Lower leg skin (tissue), 4 donors: ENCODE results near the gene FBN1. TPM values are rescaled to one million over a fixed set of nuclear protein-coding genes. Genes with fewer than 3 reads are reported as not detected.

Experiments used
- DNase-seq, 2 donors: peaks; one replicate each; pipeline ENCODE4 v3.0.0-alpha.2; 2019; ENCODE audit warnings: low spot score in 2 of 2
- H3K4me3 ChIP-seq: fragments of 200-600 bp; sonication (generic); 2 replicates; pipeline ENCODE4 v1.5.1; 2017; ENCODE audit warnings: mild to moderate bottlenecking, low read depth; ENCODE audit not compliant: poor library complexity, severe bottlenecking
- POLR2A ChIP-seq, 2 donors: fragments of 450-650 bp; IDR thresholded peaks; one replicate each; pipeline ENCODE4 v1.6.1; 2016 to 2017; ENCODE audit warnings: antibody characterized with exemption in 2 of 2, mild to moderate bottlenecking in 1 of 2, moderate library complexity in 1 of 2
- WGBS, 2 donors: methylation state at CpG; one replicate each; pipeline ENCODE4 v1.1.5; 2018; 5-methylcytosine and 5-hydroxymethylcytosine counted together
- intact Hi-C: fragments of 100-400 bp; cut with DNase I; formaldehyde crosslinking; loops from one replicate; pipeline ENCODE4 v1.15.0; 2023; ENCODE audit warnings: low total_unique reads
- total RNA-seq, 4 donors: library from RNA; depleted of rRNA; stranded (reverse); fragments of >200 nt; gene quantifications; one replicate each; pipeline ENCODE4 v1.1.0, GENCODE V29; 2016
- TF ChIP-seq, protein P1 (sequence below), 3 donors: fragments of 450-650 bp; IDR thresholded peaks; one replicate each; pipeline ENCODE4 v1.5.1; 2016; ENCODE audit warnings: antibody characterized with exemption in 3 of 3, mild to moderate bottlenecking in 3 of 3, moderate library complexity in 2 of 3

The FBN1 gene
- total RNA-seq, 4 donors from 2014 or later = 15.0 to 59.3 (median 24.0) TPM

DNA sequence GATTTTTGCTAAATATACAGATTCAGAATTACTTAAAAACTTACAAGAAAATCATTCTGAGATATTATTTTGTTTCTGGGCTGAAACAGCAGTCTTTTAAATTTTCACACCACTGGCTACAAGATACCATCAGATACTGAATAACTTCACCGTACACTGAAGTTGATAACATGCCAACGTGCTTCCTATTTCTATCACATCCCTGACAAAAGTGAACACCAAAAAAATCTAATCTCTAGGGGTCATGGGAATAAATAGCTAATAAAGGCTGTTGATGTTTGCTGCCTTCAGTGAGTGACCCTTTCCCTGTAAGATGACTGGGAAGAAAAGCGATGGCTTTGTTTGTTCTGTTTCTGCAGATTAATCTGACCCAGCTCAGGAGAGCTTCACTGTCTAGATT is 193.8 kb downstream of the FBN1 start:
- DNase-seq = no peak
- 72 to 75% methylated on average over 3 of the region's 3 CpGs for WGBS, 2 donors
- TF ChIP-seq, protein P1, sequence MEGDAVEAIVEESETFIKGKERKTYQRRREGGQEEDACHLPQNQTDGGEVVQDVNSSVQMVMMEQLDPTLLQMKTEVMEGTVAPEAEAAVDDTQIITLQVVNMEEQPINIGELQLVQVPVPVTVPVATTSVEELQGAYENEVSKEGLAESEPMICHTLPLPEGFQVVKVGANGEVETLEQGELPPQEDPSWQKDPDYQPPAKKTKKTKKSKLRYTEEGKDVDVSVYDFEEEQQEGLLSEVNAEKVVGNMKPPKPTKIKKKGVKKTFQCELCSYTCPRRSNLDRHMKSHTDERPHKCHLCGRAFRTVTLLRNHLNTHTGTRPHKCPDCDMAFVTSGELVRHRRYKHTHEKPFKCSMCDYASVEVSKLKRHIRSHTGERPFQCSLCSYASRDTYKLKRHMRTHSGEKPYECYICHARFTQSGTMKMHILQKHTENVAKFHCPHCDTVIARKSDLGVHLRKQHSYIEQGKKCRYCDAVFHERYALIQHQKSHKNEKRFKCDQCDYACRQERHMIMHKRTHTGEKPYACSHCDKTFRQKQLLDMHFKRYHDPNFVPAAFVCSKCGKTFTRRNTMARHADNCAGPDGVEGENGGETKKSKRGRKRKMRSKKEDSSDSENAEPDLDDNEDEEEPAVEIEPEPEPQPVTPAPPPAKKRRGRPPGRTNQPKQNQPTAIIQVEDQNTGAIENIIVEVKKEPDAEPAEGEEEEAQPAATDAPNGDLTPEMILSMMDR (IDR thresholded peaks at IDR 0.05) = no peak
- no peak for TF ChIP-seq POLR2A (IDR thresholded peaks at IDR 0.05)
- H3K4me3 ChIP-seq = no peak overlapping the region
- intact Hi-C loops = no loop called here

GRCh38 chr15:48451241-48451640 is 194.3 kb downstream of the FBN1 start:
- 57 to 58% methylated on average over 3 of the region's 3 CpGs for WGBS, 2 donors

DNA sequence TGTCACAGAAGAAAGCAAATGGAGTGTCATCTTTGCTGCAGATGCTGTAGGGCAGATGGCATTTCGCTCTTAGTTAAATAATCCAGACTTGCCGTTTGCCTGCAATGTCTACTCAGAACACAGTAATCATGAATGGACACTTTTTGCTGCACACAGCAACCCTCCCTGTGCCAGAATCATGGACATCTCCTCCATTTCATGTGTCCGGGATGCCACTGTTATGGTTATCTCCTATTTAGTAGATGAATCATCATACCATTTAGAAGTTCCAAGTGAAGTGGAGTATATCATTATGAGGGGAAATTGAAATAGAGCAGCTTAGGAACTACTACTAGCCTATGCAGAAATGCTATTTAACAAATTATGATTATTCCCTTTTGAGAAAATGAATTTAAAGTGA is 195.8 kb downstream of the FBN1 start:
- intact Hi-C loops = no loop called here
- no peak overlapping the region for H3K4me3 ChIP-seq

More at GRCh38 chr15:48451241-48451640, 194.3 kb downstream of the FBN1 start:
- TF ChIP-seq, protein P1 (IDR thresholded peaks at IDR 0.05) = no peak
- TF ChIP-seq POLR2A (IDR thresholded peaks at IDR 0.05) = no peak
- no peak for DNase-seq
- intact Hi-C loops = no loop called here
- no peak overlapping the region for H3K4me3 ChIP-seq

GRCh38 chr15:48447657-48448056 is 197.9 kb downstream of the FBN1 start:
- intact Hi-C loops = no loop called here
- no peak for DNase-seq
- WGBS, 2 donors = 52 to 76% methylated on average over 1 of the region's 1 CpG
- H3K4me3 ChIP-seq = no peak overlapping the region
- no peak for TF ChIP-seq POLR2A (IDR thresholded peaks at IDR 0.05)
- TF ChIP-seq, protein P1 (IDR thresholded peaks at IDR 0.05) = no peak

More for the DNA sequence above, 195.8 kb downstream of the FBN1 start:
- DNase-seq = no peak
- TF ChIP-seq, protein P1 (IDR thresholded peaks at IDR 0.05) = no peak
- TF ChIP-seq POLR2A (IDR thresholded peaks at IDR 0.05) = no peak
- WGBS, 2 donors = 89 to 91% methylated on average over 3 of the region's 3 CpGs

- intact Hi-C loops = no loop called here
- no peak for TF ChIP-seq POLR2A (IDR thresholded peaks at IDR 0.05)
- TF ChIP-seq, protein P1 (IDR thresholded peaks at IDR 0.05) = no peak
- no peak for DNase-seq
- H3K4me3 ChIP-seq = no peak overlapping the region
- WGBS, 2 donors = 91 to 100% methylated on average over 1 of the region's 1 CpG
Observed at GRCh38 chr15:48447058-48447457, 198.5 kb downstream of the FBN1 start.

GRCh38 chr15:48442011-48442410 is 203.5 kb downstream of the FBN1 start:
- TF ChIP-seq POLR2A (IDR thresholded peaks at IDR 0.05) = no peak
- TF ChIP-seq, protein P1 (IDR thresholded peaks at IDR 0.05) = no peak
- intact Hi-C loops = no loop called here
- DNase-seq = no peak
- 78 to 82% methylated on average over 2 of the region's 2 CpGs for WGBS, 2 donors
- H3K4me3 ChIP-seq = no peak overlapping the region
